Measurements from ENCODE around the gene JOSD2.

GRCh38 chr19:50465986-50466705 lies 44.8 kb downstream of the JOSD2 start:
- TF ChIP-seq CTCF (conservative IDR thresholded peaks at IDR 0.05; ENCODE audit: low read depth, low read length) (peak; percentile 49; the same call in 1 of the 2 replicates), EZH2 (IDR thresholded peaks at IDR 0.05; ENCODE audit: low read length, unreplicated experiment) (no peak), EZH2phosphoT487 (IDR thresholded peaks at IDR 0.05; ENCODE audit: borderline replicate concordance, low read length) (no peak)
